GM19035 (cell line): ENCODE data around the gene LRRTM4.
"Not testable (repeated sequence)": the region's sequence is repeated elsewhere in the genome, so short reads cannot be mapped to it uniquely, and the experiment has no call there.

Experiments used
- ATAC-seq: cut with Tn5 transposase; IDR thresholded peaks from one replicate; pipeline ENCODE4 v1.9.1; 2021; ENCODE audit not compliant: unreplicated experiment

The LRRTM4 gene

GRCh38 chr2:77179297-77179696, 342.9 kb downstream of the LRRTM4 start:
- ATAC-seq: no peak

GRCh38 chr2:77175266-77175780, 346.9 kb downstream of the LRRTM4 start:
- not testable (repeated sequence) for ATAC-seq

- no peak for ATAC-seq
Observed at GRCh38 chr2:77169426-77169825, 352.8 kb downstream of the LRRTM4 start.

- ATAC-seq: not testable (repeated sequence)
Observed at GRCh38 chr2:77164021-77164420, 358.2 kb downstream of the LRRTM4 start.

- no peak for ATAC-seq
Observed at GRCh38 chr2:77161009-77161408, 361.2 kb downstream of the LRRTM4 start.

- ATAC-seq: no peak
Observed at GRCh38 chr2:77156599-77156998, 365.6 kb downstream of the LRRTM4 start.

GRCh38 chr2:77155511-77155910, 366.7 kb downstream of the LRRTM4 start:
- no peak for ATAC-seq

- ATAC-seq: no peak
Observed at GRCh38 chr2:77149565-77149964, 372.6 kb downstream of the LRRTM4 start.

- no peak for ATAC-seq
Observed at GRCh38 chr2:77147153-77147552, 375.0 kb downstream of the LRRTM4 start.

- ATAC-seq: no peak
Observed at GRCh38 chr2:77144772-77145171, 377.4 kb downstream of the LRRTM4 start.

- ATAC-seq: no peak
Observed at GRCh38 chr2:77142141-77142540, 380.0 kb downstream of the LRRTM4 start.

GRCh38 chr2:77128479-77128878, 393.7 kb downstream of the LRRTM4 start:
- not testable (repeated sequence) for ATAC-seq

GRCh38 chr2:77127345-77127744, 394.8 kb downstream of the LRRTM4 start:
- no peak for ATAC-seq

- no peak for ATAC-seq
Observed at GRCh38 chr2:77121518-77121917, 400.7 kb downstream of the LRRTM4 start.

- ATAC-seq: no peak
Observed at GRCh38 chr2:77119333-77119732, 402.8 kb downstream of the LRRTM4 start.

GRCh38 chr2:77108915-77109314, 413.3 kb downstream of the LRRTM4 start:
- no peak for ATAC-seq

- ATAC-seq: no peak
Observed at GRCh38 chr2:77105008-77105407, 417.2 kb downstream of the LRRTM4 start.

GRCh38 chr2:77104554-77104953, 417.6 kb downstream of the LRRTM4 start:
- ATAC-seq: no peak

- ATAC-seq: no peak
Observed at GRCh38 chr2:77102927-77103326, 419.2 kb downstream of the LRRTM4 start.

- ATAC-seq: no peak
Observed at GRCh38 chr2:77101796-77102452, 420.3 kb downstream of the LRRTM4 start.

GRCh38 chr2:77099961-77100360, 422.2 kb downstream of the LRRTM4 start:
- no peak for ATAC-seq

GRCh38 chr2:77095525-77095924, 426.7 kb downstream of the LRRTM4 start:
- not testable (repeated sequence) for ATAC-seq

GRCh38 chr2:77095096-77095495, 427.1 kb downstream of the LRRTM4 start:
- ATAC-seq: no peak
